Stimulated activated CD4-positive, alpha-beta T cell treated with anti-CD3 and anti-CD28 coated beads, Interleukin-2, amount 100 ng/mL, for 48 hours (primary cell): Measurements from ENCODE around the gene PDZD2.
"Not testable (repeated sequence)": the region's sequence is repeated elsewhere in the genome, so short reads cannot be mapped to it uniquely, and the experiment has no call there.

Source experiments
- DNase-seq, 2 donors: peaks; one replicate each; pipeline ENCODE4 v3.0.0-alpha.2; 2020

Gene PDZD2

GRCh38 chr5:31639481-31640411, 815 bp downstream of the PDZD2 start:
- no peak for DNase-seq

GRCh38 chr5:31640573-31640972, 1.6 kb downstream of the PDZD2 start:
- DNase-seq = no peak

DNA sequence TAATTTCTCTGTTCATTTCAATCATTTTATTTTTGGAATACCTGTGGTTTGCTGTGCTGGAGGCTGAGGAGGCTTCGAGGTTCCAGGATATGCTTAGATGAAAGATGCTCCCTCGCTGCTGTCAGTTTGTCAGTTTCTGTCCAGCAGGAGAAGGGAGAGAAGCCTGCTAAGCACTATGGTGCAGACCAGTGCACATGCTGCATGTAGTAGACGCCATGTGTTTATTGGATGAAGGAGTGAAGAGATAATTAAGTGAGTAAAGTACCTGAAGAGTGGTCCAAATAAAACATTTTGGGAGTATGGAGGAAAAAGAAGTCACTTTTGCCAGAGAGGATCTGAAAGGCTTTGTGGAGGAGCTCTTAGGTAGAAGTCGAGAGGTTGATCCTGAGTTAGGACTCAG, 2.1 kb downstream of the PDZD2 start:
- no peak for DNase-seq

DNA sequence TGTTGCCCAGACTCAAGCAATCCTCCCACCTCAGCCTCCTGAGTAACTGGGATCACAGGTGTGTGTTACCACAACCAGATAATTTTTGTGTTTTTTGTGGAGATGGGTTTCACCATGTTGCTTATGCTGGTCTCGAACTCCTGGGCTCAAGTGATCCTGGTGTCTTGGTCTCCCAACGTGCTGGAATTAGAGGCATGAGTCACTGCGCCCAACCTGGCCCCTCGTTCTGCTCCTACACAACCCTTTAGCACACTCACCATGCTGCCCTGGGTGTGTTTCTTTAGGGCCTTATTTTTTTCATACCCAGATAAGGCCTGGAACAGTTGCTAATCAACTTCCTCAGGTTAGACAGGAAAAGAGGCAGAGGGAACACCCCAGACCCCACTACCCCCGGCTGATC, 2.6 kb downstream of the PDZD2 start:
- DNase-seq = no peak

GRCh38 chr5:31645420-31646081, 6.6 kb downstream of the PDZD2 start:
- no peak for DNase-seq

GRCh38 chr5:31648326-31648725, 9.4 kb downstream of the PDZD2 start:
- no peak for DNase-seq

GRCh38 chr5:31651241-31651640, 12.3 kb downstream of the PDZD2 start:
- DNase-seq = no peak

DNA sequence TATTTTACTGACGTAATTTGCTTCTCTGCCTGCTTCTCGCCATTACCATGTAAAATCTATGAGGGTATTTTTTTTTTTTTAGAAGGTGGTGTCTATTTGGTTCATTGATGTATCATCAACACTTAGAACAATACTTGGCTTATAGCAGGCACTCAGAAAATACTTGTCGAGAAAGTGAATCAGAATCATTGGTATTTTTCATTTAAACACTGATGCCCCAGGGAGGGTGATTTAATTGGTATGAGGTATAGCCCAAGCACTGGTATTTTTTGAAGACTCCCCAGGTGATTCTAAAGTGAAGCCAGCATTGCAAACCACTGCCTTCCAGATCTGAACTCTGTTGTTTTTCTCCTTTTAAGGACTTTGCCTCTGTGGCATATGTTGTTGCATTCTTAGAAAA, 16.6 kb downstream of the PDZD2 start:
- DNase-seq = no peak

DNA sequence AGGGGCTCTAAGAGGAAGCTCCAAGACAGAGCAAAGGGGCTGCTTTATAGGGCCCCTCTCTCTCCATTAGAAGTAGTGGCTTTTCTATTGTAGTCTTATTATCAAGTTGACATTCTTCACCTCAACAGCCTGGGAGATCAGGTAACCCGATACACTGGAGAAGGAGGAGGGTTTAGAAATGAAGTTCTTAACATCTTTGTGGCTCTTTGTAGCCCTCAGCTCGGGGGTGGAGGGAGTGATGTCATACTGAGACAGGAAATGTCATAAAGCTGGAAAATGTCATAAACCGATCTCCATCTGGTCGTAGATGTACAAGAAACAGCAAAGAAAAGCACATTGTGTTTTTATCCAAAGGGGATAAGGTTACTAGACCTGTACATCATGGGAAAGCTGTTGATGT, 17.9 kb downstream of the PDZD2 start:
- DNase-seq = no peak

DNA sequence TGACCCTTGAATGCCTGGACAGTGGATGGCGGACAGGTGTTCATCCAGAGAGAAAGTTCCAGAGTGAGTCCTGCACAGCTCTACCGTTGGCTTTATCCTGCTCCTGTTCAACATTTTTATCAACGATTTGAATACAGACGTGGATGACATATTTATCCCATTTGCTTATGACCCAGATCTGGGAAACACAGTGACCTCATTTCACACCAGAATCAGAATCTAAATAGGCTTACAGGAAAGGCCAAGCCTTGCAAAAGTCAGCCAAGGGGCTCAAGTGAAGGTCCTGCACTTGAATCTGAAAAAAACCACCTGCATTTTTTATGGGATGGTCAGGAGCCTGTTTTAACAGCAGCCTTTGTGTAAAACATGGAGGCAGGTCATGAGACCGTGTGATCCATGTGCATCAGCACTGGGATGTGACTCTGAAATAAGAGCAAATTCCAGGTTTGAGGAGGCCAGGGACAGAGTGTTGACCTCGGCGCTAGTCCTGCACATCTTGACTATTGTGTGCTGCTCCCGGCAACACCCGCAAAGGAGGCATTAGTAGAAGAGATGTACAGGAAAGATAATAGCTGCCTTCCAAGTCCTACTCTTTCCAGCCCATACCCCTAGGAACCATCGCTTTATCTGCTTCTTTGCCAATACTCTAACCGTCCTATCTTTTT, 18.5 kb downstream of the PDZD2 start:
- no peak for DNase-seq

- no peak for DNase-seq
Observed at GRCh38 chr5:31661257-31661656, 22.3 kb downstream of the PDZD2 start.

- DNase-seq = no peak
Observed at GRCh38 chr5:31663519-31663918, 24.6 kb downstream of the PDZD2 start.

GRCh38 chr5:31664566-31664965, 25.6 kb downstream of the PDZD2 start:
- no peak for DNase-seq

DNA sequence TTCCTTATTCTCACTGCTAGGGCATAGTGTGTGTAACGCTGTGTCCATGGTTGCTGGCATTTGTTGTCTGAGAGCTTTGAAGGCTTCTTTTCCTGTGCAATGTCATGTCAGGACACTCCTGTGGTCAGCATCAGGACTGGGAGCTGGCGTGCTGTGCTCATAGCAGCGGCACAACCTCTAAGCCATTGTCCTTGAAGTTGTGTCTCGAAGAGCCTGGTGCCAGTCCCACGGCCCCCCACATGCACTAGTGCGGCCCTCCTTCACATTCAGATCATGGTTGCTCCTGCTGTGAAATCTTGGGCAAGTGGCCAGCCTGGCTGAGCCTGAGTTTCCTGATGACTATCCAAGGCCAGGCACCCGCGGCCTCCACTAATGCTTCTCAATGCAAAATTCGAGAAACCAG, 32.4 kb downstream of the PDZD2 start:
- DNase-seq = no peak

DNA sequence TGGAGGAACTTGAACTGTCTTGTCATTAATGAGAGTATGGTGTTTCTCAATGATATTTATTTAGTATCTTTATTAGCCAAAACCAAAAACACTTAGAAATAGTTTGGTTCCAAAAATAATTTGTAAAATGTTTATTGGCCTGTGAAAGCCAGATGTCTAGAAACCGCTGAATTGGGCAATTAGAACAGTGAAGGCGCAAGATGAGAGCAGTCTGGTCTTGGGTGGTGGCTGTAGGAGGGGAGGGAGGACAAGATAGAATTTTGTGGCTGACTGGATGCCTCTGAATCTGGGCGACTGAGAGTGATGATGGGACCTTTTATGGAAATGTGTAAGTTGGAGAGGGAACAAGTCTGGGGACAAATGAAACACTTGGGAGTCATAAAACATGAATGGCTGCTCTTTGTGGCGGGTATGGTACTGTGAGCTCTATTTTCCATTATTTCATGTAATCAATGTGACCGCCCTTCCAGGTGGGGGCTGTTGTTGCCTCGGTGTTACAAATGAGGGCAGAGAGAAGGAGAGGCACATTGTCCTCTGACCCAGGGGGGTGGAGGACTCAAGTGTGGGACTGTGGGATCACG, 35.5 kb downstream of the PDZD2 start:
- no peak for DNase-seq

GRCh38 chr5:31675472-31675871, 36.5 kb downstream of the PDZD2 start:
- no peak for DNase-seq

GRCh38 chr5:31678180-31678579, 39.2 kb downstream of the PDZD2 start:
- no peak for DNase-seq

DNA sequence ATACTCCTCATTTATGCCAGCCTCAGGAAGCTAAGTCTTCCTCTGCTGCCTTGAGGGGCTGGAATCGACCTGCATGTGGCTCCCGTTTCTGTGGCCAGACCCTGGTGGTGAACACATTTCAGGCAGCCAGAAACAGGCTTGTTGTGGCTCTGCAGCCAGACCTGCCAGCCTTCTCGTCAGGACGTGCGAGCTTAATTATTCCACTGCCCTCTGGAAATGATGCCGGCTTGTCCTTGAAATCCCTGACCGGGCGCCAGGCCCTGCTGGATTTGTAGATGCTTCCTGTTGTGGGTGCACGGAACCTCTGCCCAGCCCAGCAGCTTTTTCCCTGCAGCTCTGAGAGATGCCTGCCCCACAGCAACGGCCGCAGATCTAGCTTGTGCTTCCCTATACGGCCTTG, 41.6 kb downstream of the PDZD2 start:
- DNase-seq = no peak

DNA sequence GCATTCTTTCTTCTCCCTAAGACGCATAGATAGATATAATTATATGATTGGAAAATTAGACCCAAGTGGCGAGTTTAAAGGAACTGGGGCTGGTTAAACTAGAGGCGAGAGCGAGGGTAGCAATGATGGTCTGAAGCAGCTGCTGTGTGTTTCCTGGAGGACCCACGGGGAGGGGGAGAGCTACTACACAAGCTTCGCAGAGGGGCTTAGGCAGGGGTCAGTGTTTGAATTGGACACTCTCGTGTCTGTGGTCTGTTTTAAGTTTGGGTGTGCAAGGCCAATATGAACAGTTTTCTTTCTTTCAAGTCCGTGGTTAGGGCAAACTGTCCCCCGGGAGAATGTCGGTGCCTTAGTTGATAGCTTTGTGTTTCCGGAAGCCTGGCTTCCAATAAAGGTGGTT, 43.1 kb downstream of the PDZD2 start:
- DNase-seq = no peak

DNA sequence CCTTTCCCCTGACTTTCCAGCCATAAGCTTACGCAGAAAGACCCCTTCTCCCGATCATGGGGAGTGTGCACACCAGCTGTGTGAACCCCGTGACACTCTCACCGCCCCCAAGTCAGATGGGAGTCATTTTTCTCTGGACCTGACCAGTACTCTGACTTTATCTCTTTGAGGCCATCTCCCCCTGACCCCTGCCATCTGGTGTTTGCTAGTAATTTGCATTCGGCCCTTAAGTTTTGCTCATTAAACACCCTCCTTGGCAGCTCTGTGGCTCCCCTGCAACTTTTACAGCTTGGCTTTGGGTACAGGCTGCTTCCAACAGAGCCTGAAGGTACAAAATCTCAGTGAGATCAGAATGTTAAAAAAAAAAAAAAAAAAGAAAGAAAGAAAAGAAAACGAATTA, 43.9 kb downstream of the PDZD2 start:
- no peak for DNase-seq

DNA sequence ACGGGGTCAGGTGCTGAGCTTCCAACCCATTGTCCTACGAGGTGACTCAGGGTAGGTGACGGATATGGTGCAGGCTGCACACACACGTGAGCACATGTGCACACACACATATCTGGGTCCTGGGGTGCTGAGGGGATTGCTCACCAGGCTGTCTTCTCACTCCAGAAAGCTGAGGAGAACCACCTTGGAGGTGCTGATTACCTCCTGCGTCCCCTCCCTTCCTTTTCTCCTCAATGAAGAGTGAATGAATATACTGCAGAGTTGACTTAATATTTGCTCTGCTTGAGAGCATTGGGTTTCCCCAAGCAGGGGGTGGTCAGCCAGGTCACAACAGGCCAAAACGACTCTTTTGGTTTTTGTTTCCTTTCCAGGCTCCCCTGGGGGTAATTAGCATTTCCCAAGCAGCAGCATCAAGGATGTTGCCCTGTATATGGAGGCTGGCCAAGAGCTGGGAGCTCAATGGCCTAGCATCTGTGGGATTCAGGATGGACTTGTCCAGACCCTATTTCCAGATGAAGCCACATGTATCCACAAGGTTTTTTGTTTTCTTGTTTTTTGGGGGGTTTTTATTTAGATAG, 49.7 kb downstream of the PDZD2 start:
- no peak for DNase-seq

- DNase-seq = not testable (repeated sequence)
Observed at GRCh38 chr5:31691408-31691807, 52.5 kb downstream of the PDZD2 start.

DNA sequence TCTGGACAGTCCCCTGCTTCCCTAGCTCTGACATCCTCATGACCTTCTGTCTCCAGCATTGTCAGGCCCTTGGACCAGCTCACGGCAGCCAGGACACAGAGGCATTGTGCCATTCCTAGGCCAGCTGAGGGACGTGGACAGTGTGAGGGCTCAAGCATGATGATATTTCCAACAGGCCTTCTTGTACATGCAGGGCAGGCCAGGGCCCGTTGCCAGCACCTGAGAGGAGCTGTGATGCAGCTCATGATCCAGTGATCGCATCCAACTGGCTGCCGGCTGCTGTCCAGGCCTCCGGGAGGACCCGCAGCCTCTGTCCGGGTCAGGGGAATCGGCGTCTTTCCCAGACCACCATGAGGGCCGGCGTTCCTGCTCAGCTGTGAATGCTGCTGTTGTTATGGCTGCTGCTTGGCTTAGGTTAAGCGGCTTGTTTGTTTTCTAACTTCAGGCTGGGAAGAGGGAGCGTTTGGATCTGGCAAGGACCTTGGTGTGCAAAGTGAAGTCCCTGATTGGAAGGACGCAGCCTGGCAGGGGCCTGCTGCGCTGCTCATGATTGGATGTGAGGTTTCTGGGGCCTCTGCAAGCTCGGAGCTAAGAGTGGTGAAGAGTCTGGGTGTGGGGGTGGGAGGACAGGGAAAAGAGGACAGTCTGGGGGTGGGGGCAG, 53.8 kb downstream of the PDZD2 start:
- no peak for DNase-seq
